Gastroesophageal sphincter (tissue), 4 donors: ENCODE results near the gene LARGE1. TPM values are rescaled to one million over a fixed set of nuclear protein-coding genes. Genes with fewer than 3 reads are reported as not detected.

Experiments used
- ATAC-seq: fragments of 150-250 bp; one replicate; pipeline ENCODE4 v1.9.1; 2016; ENCODE audit warnings: mild to moderate bottlenecking, moderate library complexity
- H3K27ac ChIP-seq, 4 donors: fragments of 200-600 bp; sonication (generic) in 3 of 4; 1 replicate in 3 of 4; 2 replicates in 1 of 4; pipeline ENCODE4 v1.5.1; 2016 to 2019
- H3K27me3 ChIP-seq: fragments of 200-600 bp; sonication (generic); one replicate; pipeline ENCODE4 v1.5.1; 2019
- H3K36me3 ChIP-seq, 2 donors: fragments of 200-600 bp; sonication (generic); one replicate each; pipeline ENCODE4 v1.5.1; 2019; ENCODE audit warnings: control low read depth in 1 of 2
- H3K4me1 ChIP-seq, 3 donors: fragments of 200-600 bp; sonication (generic); 1 replicate in 2 of 3; 2 replicates in 1 of 3; pipeline ENCODE4 v1.5.1; 2016 to 2019; ENCODE audit warnings: control low read depth in 2 of 3
- H3K4me3 ChIP-seq, 2 donors: fragments of 200-600 bp; sonication (generic); one replicate each; pipeline ENCODE4 v1.5.1; 2019; ENCODE audit warnings: mild to moderate bottlenecking in 1 of 2, moderate library complexity in 1 of 2
- H3K9me3 ChIP-seq, 3 donors: fragments of 200-600 bp; sonication (generic); one replicate each; pipeline ENCODE4 v1.5.1; 2017 to 2019; ENCODE audit warnings: control low read depth in 2 of 3
- EP300 ChIP-seq: sonication (generic); formaldehyde crosslinking; IDR thresholded peaks from one replicate; pipeline ENCODE4 v1.6.1; 2017; ENCODE audit warnings: antibody characterized with exemption, mild to moderate bottlenecking
- POLR2A ChIP-seq, 2 donors: fragments of 450-650 bp; IDR thresholded peaks; one replicate each; pipeline ENCODE4 v1.6.1; 2017; ENCODE audit warnings: antibody characterized with exemption in 2 of 2, mild to moderate bottlenecking in 2 of 2, moderate library complexity in 1 of 2
- POLR2AphosphoS5 ChIP-seq: sonication (generic); formaldehyde crosslinking; IDR thresholded peaks from one replicate; pipeline ENCODE4 v1.6.1; 2017; ENCODE audit warnings: antibody characterized with exemption
- WGBS, 2 donors: methylation state at CpG; one replicate each; pipeline ENCODE4 v1.1.5; 2018; ENCODE audit warnings: low coverage in 1 of 2; 5-methylcytosine and 5-hydroxymethylcytosine counted together
- total RNA-seq, 4 donors: library from RNA; depleted of rRNA; stranded (reverse); fragments of >200 nt; gene quantifications; one replicate each; pipeline ENCODE4 v1.1.0, GENCODE V29; 2016
- TF ChIP-seq, protein P1 (sequence below), 4 experiments: fragments of 200-600 bp in 2 of 4; fragments of 450-650 bp in 2 of 4; sonication (generic) in 1 of 4; IDR thresholded peaks; one replicate each; pipeline ENCODE4 v1.5.1; 2017 to 2019; ENCODE audit warnings: antibody characterized with exemption in 4 of 4, mild to moderate bottlenecking in 2 of 4, moderate library complexity in 2 of 4

LARGE1 gene
- total RNA-seq, 4 donors from 2014 or later = 23.0 to 67.8 (median 48.0) TPM

DNA sequence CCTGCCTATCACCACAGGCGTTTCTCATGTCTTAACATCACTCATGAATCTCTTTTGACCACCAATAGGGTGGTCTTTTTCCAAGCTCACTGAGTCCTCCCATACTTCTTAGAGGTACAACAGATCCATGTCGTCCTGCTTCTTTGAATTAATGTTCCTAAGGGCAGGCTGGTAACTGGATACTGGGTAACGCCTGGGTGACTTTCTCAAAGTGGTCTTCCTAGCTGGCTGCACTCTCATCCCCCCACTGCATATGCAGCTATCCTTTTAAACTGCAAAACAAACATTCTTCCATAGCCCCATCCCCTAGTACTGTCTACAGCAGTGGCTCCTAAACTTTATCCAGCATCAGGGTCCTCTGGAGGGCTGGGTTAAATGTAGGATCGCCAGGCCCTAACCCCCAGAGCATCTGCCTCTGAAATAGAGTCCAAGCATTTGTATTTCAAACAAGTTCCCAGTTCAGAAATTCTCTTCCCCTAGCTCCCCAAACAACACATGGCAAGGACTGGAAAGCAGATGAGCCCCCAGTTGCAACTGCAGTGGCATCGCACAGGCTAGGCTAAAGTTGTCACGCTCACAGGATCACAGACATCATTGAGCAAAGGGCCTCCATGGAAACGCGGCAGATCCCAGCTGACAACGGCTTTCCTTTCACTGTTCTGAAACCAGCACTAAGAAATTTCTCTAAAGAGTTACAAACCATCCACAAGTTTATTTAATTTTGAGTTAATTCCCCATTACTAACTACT is 204.9 kb downstream of the LARGE1 start:
- Histone ChIP-seq H3K9me3 (peaks cover 0 to 22% (median 0%) of the 10 kb centered on the region in 3 donors), H3K27me3 (no peaks in the 10 kb centered on the region), H3K27ac (no peak overlapping the region), H3K4me1 (no peaks in the 10 kb centered on the region), H3K4me3 (no peak overlapping the region), H3K36me3 (no peaks in the 10 kb centered on the region)
- 86 to 94% methylated on average over 6 to 7 of the region's 9 CpGs for WGBS, 2 donors
- ATAC-seq = no peak
- TF ChIP-seq, protein P1, sequence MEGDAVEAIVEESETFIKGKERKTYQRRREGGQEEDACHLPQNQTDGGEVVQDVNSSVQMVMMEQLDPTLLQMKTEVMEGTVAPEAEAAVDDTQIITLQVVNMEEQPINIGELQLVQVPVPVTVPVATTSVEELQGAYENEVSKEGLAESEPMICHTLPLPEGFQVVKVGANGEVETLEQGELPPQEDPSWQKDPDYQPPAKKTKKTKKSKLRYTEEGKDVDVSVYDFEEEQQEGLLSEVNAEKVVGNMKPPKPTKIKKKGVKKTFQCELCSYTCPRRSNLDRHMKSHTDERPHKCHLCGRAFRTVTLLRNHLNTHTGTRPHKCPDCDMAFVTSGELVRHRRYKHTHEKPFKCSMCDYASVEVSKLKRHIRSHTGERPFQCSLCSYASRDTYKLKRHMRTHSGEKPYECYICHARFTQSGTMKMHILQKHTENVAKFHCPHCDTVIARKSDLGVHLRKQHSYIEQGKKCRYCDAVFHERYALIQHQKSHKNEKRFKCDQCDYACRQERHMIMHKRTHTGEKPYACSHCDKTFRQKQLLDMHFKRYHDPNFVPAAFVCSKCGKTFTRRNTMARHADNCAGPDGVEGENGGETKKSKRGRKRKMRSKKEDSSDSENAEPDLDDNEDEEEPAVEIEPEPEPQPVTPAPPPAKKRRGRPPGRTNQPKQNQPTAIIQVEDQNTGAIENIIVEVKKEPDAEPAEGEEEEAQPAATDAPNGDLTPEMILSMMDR (IDR thresholded peaks at IDR 0.05) = no peak
- TF ChIP-seq POLR2AphosphoS5 (no peak), POLR2A (IDR thresholded peaks at IDR 0.05) (no peak), EP300 (no peak)

DNA sequence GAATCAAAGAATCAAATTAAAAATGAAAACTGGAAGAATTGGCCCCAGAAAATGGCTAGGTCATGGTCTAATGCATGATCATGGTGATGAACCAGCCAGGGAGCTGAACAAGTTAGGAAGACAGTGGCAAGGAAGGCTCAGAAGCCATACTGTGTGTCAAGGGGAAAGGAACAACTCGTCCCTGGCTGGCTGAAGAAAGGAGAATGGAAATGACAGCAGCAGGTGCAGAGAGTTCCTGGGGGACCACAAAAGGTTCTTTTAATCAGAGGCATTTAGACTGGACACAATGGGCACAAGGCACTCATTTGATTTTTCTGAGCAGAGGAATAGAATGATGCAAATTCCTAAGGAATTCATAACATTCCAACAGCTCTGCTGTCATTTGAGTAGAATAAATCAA is 209.9 kb downstream of the LARGE1 start:
- Histone ChIP-seq H3K27me3 (no peaks in the 10 kb centered on the region), H3K4me3 (no peak overlapping the region), H3K36me3 (no peaks in the 10 kb centered on the region), H3K4me1 (no peaks in the 10 kb centered on the region), H3K27ac (no peak overlapping the region), H3K9me3 (peaks cover 0 to 22% (median 0%) of the 10 kb centered on the region in 3 donors)
- no peak for TF ChIP-seq POLR2A (IDR thresholded peaks at IDR 0.05)
- TF ChIP-seq POLR2AphosphoS5 = no peak
- TF ChIP-seq EP300 = no peak
- TF ChIP-seq, protein P1 (IDR thresholded peaks at IDR 0.05) = no peak
- no peak for ATAC-seq
- 93 to 100% methylated on average over 1 of the region's 1 CpG for WGBS, 2 donors

DNA sequence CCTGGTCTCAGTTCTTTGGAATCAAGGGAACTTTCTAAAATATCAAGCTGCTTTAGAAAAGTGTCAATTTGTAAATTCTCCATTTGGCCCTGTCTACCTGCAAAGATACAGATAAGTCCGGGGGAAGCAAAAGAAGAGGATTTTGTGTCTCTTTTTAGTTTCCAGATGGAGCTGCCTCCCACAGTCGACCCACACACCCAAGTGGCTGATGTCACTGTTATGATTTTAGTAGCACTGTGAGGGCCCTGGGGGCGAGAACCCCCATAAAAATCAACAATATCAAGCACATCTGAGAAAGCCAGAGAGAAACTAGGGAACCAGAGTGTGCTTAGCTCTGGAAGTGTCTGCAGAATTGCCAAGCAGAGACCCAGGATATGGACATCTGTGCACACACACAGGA is 212.7 kb downstream of the LARGE1 start:
- TF ChIP-seq POLR2A (IDR thresholded peaks at IDR 0.05) (no peak), POLR2AphosphoS5 (no peak), EP300 (no peak)
- TF ChIP-seq, protein P1 (IDR thresholded peaks at IDR 0.05) = no peak
- Histone ChIP-seq H3K9me3 (peaks cover 0 to 16% (median 0%) of the 10 kb centered on the region in 3 donors), H3K36me3 (no peaks in the 10 kb centered on the region), H3K27me3 (no peaks in the 10 kb centered on the region), H3K27ac (no peak overlapping the region), H3K4me3 (no peak overlapping the region), H3K4me1 (no peaks in the 10 kb centered on the region)
- no peak for ATAC-seq
- WGBS, 2 donors = 83 to 88% methylated on average over 1 to 2 of the region's 3 CpGs

DNA sequence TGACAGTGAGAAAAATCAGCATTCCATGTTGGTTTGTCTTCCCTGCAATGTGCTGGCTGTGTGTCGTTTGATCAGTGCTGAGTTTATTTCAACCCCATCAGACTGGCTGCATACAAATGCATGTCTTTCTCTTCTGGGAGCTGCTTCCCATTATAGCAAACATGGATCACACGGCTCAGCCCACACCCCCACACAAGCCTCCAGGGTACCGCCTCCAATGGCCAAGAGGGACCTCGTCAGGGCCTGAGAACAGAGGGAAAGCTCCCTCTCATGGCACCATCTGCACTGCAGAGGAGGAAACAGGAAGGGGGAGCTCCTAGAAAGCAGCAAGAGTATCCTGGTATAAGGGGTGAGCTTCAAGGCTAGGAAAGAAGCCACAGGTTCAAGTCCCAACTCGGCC is 214.2 kb downstream of the LARGE1 start:
- Histone ChIP-seq H3K36me3 (peaks cover 0 to 1% of the 10 kb centered on the region in 2 donors), H3K4me1 (no peaks in the 10 kb centered on the region), H3K27me3 (no peaks in the 10 kb centered on the region), H3K9me3 (peaks cover 0 to 16% (median 0%) of the 10 kb centered on the region in 3 donors), H3K27ac (no peak overlapping the region), H3K4me3 (no peak overlapping the region)
- ATAC-seq = no peak
- TF ChIP-seq EP300 = no peak
- no peak for TF ChIP-seq POLR2A (IDR thresholded peaks at IDR 0.05)
- TF ChIP-seq, protein P1 (IDR thresholded peaks at IDR 0.05) = no peak
- WGBS, 2 donors = 85 to 100% methylated on average over 1 to 2 of the region's 5 CpGs

DNA sequence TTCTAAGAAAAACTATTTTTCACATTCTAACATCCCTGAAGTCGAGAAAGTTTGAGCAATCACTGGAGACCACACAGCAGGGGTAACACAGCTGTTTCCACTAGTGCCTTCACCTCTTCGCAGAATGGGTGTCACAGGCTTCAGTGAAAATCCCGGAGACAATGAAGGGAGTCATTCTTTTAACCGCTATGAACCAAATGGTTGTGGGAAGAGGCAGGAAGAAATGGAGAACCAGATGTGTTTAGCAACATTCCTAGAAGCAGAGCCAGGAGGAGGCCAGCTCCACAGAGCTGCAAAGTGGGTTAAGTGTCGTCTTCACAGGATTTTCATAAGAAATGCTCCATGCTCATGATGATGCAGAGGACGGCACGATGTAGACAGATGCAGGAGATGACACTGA is 221.1 kb downstream of the LARGE1 start:
- Histone ChIP-seq H3K36me3 (peaks cover 0 to 13% of the 10 kb centered on the region in 2 donors), H3K27ac (no peak overlapping the region), H3K4me3 (no peak overlapping the region), H3K9me3 (peaks cover 0 to 12% (median 0%) of the 10 kb centered on the region in 3 donors), H3K27me3 (no peaks in the 10 kb centered on the region), H3K4me1 (peaks cover 0 to 6% (median 0%) of the 10 kb centered on the region in 3 donors)
- TF ChIP-seq, protein P1 (IDR thresholded peaks at IDR 0.05) = no peak
- TF ChIP-seq POLR2A (IDR thresholded peaks at IDR 0.05) (no peak), POLR2AphosphoS5 (no peak), EP300 (no peak)
- WGBS, 2 donors = 69 to 78% methylated on average over 7 of the region's 7 CpGs
- no peak for ATAC-seq
